ENCODE measurements around the gene TMC2. TPM values are rescaled to one million over a fixed set of nuclear protein-coding genes. Genes with fewer than 3 reads are reported as not detected.

TMC2 gene
- total and polyA plus RNA-seq, 8 donors = 0.02 to 0.19 (median 0.09) TPM; not detected in 3

- intact Hi-C loops (cut with DNase I) = no loop called here
- no peaks in the 10 kb centered on the region for H3K27me3 ChIP-seq
- ATAC-seq = no peak
- no peaks in the 10 kb centered on the region for H3K36me3 ChIP-seq
- H3K27ac ChIP-seq = no peak overlapping the region
- no peak overlapping the region for H3K4me3 ChIP-seq
- DNase-seq = no peak
- no peaks in the 10 kb centered on the region for H3K4me1 ChIP-seq
- 17 to 27% methylated on average over 3 of the region's 3 CpGs for WGBS, 2 donors
- no peaks in the 10 kb centered on the region for H3K9me3 ChIP-seq
- no peak for TF ChIP-seq CTCF (IDR thresholded peaks at IDR 0.05)
- FAIRE-seq = no peak
Observed at GRCh38 chr20:2604506-2604835, 68.1 kb downstream of the TMC2 start.

GRCh38 chr20:2606507-2607006 is 70.2 kb downstream of the TMC2 start:
- no peaks in the 10 kb centered on the region for H3K36me3 ChIP-seq
- no peaks in the 10 kb centered on the region for H3K4me1 ChIP-seq
- no peaks in the 10 kb centered on the region for H3K9me3 ChIP-seq
- H3K27me3 ChIP-seq = no peaks in the 10 kb centered on the region
- no peak overlapping the region for H3K4me3 ChIP-seq
- intact Hi-C loops (cut with DNase I) = no loop called here
- peak; percentile 66 for FAIRE-seq
- no peak for ATAC-seq
- no peak overlapping the region for H3K27ac ChIP-seq
- no peak for TF ChIP-seq CTCF (IDR thresholded peaks at IDR 0.05)
- WGBS, 2 donors = 78 to 89% methylated on average over 1 of the region's 1 CpG
- no peak for DNase-seq

GRCh38 chr20:2610326-2610725 is 74.0 kb downstream of the TMC2 start:
- no peak for FAIRE-seq
- H3K36me3 ChIP-seq = no peaks in the 10 kb centered on the region
- TF ChIP-seq CTCF (IDR thresholded peaks at IDR 0.05) = no peak
- H3K9me3 ChIP-seq = no peaks in the 10 kb centered on the region
- WGBS, 2 donors = 64 to 84% methylated on average over 6 of the region's 6 CpGs
- intact Hi-C loops (cut with DNase I) = no loop called here
- no peak for DNase-seq
- no peaks in the 10 kb centered on the region for H3K27me3 ChIP-seq
- H3K4me1 ChIP-seq = no peaks in the 10 kb centered on the region
- no peak overlapping the region for H3K4me3 ChIP-seq
- H3K27ac ChIP-seq = no peak overlapping the region
- no peak for ATAC-seq

GRCh38 chr20:2610941-2611720 is 74.8 kb downstream of the TMC2 start:
- Histone ChIP-seq H3K9me3 (no peaks in the 10 kb centered on the region), H3K4me3 (no peak overlapping the region), H3K36me3 (no peaks in the 10 kb centered on the region), H3K27ac (no peak overlapping the region), H3K4me1 (no peaks in the 10 kb centered on the region), H3K27me3 (no peaks in the 10 kb centered on the region)
- no peak for FAIRE-seq
- intact Hi-C loops (cut with DNase I) = no loop called here
- no peak for ATAC-seq
- no peak for DNase-seq
- 44 to 53% methylated on average over 6 of the region's 6 CpGs for WGBS, 2 donors
- no peak for TF ChIP-seq CTCF (IDR thresholded peaks at IDR 0.05)

- Histone ChIP-seq H3K27ac (no peak overlapping the region), H3K36me3 (no peaks in the 10 kb centered on the region), H3K9me3 (no peaks in the 10 kb centered on the region), H3K4me1 (no peaks in the 10 kb centered on the region), H3K4me3 (no peak overlapping the region), H3K27me3 (no peaks in the 10 kb centered on the region)
- ATAC-seq (no peak), DNase-seq (no peak), FAIRE-seq (no peak)
- no peak for TF ChIP-seq CTCF (IDR thresholded peaks at IDR 0.05)
- 66 to 73% methylated on average over 3 of the region's 3 CpGs for WGBS, 2 donors
- intact Hi-C loops (cut with DNase I) = no loop called here
Observed at GRCh38 chr20:2612073-2612472, 75.7 kb downstream of the TMC2 start.

Measured in pancreas (tissue), 10 donors.